NCI-H2081 (cell line): Measurements from ENCODE around the gene FSTL3.
"Not testable (repeated sequence)": the region's sequence is repeated elsewhere in the genome, so short reads cannot be mapped to it uniquely, and the experiment has no call there.

Source experiments
- DNase-seq, 2 experiments: peaks; one replicate each; lab custom pipeline; 2025; lab: John Stamatoyannopoulos, UW

FSTL3 gene

DNA sequence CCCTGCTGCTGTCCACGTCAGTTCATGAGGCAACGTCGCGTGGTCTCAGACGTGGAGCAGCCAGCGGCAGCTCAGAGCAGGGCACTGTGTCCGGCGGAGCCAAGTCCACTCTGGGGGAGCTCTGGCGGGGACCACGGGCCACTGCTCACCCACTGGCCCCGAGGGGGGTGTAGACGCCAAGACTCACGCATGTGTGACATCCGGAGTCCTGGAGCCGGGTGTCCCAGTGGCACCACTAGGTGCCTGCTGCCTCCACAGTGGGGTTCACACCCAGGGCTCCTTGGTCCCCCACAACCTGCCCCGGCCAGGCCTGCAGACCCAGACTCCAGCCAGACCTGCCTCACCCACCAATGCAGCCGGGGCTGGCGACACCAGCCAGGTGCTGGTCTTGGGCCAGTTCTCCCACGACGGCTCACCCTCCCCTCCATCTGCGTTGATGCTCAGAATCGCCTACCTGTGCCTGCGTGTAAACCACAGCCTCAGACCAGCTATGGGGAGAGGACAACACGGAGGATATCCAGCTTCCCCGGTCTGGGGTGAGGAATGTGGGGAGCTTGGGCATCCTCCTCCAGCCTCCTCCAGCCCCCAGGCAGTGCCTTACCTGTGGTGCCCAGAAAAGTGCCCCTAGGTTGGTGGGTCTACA, 6.6 kb downstream of the FSTL3 start:
- no peak for DNase-seq

DNA sequence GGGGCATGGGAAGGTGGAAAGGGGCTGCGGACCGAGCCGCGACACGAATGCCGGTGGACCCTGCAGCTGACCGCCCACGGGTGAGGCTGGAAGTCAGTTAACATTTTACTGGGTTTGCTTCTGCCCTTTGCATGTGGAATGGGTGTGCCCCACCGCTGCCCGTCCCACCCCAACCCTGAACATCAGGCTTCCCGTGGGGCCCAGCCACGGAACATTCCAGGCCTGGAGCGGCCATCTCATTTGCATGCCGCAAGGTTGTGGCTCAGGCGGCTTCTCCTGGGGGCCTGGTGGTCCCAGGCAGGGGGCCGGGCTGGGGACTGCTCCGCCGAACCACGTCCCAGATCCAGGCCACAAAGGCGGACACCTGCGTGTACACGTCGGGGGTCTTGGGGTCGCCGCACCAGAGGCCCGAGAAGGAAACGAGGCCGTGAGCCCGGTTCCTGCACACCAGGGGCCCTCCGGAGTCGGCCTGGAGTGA, 9.3 kb downstream of the FSTL3 start:
- DNase-seq, result no peak

DNA sequence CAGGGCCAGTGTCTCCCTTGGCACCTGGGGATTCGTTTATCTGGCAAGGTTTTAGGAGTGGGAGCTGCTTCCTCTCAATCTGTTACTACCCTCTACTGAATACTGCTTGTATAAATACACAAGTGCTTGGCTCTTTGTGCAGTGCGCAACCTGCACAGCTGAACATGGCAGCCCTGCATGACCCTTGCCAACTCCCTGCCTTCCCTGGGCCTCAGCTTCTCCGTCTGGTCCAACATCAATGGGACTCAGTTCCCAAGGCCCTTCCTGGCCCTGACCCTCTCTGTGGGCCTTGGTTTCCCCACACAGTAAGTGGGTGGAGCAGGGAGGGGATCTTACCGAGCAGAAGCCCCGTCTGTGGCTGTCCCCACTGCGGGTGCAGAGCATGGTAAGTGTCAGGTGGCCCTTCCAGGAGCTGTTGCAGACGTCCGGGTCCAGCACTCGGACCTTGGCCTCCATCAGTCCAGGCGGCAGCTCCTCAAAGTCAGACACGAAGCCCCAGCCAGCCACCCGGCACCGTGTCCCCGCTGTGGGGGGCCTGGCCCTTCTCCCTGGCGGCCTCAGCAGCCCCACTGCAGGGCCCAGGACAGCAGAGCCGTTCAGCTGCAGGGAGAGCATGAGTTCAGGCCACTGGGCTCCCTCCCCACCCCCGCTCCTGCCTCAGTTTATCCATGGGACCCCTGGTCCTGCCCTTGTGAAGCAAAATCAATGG, 10.6 kb downstream of the FSTL3 start:
- no peak for DNase-seq

DNA sequence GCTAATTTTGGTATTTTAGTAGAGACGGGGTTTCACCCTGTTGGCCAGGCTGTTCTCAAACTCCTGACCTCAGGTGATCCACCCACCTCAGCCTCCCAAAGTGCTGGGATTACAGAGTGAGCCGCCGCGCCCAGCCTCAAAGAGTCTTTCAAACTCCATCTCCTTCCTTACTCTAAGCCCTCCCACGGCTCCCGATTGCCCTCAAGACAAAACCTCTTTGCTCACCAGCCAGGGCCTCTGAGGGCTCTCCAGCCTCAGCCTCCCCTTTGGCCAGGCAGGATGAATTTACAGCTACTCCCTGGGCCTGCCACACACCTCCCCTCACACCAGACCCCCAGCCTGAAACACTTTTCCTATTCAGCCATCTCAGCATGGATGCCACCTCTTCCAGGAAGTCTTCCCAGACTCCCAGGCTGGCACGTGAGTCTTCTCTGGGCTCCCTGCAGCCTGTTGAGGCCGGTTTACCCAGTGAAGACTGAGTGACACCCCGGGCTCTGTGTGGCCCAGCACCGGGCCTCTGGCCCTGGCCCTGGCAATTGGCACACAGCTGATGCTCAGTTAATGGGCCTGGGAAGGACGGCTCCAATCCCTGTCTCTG, 11.5 kb downstream of the FSTL3 start:
- DNase-seq, result no peak

DNA sequence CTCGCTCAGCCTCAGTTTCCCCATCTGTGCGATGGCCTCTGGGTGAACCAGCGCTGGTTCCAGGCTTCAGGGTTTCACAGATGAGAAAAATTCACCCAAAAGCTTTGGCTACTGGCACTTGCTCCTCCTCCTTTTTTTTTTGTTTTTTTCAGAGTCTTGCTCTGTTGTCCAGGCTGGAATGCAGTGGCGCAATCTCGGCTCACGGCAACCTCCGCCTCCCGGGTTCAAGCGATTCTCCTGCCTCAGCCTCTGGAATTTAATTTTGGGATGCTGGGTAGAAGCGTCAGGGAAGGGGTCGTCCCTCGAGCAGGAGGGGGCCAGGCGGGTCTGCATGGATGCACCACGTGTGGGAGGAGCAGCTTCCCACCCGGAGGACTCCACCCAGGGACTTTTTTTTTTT, 12.0 kb downstream of the FSTL3 start:
- DNase-seq, result no peak

DNA sequence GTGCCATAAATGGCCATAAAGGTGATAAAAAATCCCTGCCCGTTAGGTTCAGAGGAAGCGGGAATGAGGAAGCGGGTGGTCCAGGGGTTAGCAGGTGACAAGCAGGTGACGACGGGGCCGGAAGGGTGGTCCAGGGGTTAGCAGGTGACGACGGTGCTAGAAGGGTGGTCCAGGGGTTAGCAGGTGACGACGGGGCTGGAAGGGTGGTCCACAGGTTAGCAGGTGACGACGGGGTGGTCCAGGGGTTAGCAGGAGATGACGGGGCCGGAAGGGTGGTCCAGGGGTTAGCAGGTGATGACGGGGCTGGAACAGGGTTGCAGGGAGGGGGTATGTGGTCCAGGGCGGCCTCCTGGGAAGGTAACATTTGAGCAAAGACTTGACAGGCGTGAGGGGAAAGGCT, 12.8 kb downstream of the FSTL3 start:
- no peak for DNase-seq

DNA sequence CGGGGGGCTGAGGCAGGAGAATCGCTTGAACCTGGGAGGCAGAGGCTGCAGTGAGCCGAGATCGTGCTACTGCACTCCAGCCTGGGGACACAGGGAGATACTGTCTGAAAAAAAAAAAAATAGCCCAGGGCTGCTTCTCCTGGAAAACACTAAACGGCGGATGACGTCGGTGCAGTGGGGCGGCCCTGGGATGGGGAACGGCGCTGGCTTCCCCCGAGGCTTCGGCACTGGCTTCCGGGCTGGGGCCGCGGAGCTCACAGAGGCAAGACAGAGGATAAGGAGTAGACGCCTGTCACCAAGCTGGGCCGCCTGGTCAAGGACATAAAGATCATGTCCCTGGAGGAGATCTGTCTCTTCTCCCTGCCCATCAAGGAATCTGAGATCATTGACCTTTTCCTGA, 14.0 kb downstream of the FSTL3 start:
- no peak for DNase-seq

DNA sequence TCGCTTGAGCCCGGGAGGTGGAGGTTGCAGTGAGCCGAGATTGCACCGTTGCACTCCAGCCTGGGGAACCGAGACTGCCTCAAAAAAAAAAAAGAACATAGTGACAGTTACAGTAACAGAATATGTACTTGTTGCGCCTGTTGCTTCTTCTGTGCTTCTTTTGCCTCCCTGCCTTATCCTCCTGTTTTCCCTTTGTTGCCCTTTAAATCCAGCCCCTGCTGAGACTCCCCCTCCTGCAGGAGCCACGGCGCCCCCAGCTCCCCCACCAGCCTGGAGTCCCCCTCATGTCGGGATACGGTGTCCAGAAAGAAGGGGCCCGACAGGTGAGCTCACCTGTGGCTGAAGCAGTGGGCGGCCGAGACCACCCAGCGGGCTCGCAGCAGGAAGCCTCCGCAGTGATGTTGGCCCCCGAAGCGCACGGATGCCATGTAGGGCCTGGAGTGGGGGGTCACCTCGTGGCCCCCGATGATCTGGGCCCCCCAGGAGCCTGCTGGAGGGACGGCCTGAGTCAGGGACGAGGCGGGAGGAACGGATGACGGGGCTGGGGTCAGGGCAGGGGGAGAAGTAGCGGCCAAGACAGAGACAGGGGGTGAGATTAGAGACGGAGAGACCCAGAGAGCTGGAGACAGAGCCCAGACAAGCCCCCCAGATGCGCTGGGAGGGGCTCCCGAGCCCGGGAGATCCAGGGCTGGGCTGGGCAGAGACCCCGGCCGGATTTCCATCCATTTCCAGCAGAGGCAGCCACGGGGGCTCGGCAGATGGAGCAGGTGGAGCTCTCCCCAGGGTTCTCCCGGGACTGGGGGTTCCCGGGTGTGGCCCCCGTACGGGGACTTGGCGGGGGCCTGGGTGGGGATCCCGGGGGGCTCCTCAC, 18.5 kb downstream of the FSTL3 start:
- no peak for DNase-seq

DNA sequence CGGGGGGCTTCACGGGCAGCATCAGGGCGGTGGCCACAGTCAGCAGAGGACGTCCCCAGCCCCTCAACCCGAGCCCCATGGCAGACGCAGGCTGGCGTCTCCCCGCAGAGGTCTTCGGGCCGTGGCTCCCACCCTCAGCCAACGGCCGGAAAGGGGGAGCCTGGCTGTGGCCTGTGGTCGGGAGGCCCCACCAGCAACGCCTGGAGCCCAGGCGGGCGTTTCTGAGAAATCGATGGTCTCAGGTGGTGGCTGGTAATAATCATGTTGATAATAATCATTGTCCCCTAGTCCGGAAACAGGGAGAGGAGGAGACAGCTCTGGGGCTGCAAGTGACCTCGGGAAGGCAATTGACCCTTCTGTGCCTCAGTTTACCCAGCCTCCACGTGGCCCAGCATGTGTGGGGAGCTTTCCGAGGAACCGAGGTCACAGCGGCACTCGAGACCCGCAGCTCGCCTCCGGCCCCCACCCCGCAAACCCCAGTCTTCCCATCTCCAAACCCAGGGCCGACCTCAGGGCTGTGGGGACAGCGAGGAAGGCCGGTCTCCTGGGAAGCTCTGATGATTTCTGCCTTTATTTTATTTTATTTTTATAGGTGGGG, 19.3 kb downstream of the FSTL3 start, which contains the start of gene PRSS57:
Gene PRSS57, minus strand, starts transcription at position 101 of the 598 bp plus-strand sequence. Its CDS starts 22 bp downstream, at position 79.
- no peak for DNase-seq

DNA sequence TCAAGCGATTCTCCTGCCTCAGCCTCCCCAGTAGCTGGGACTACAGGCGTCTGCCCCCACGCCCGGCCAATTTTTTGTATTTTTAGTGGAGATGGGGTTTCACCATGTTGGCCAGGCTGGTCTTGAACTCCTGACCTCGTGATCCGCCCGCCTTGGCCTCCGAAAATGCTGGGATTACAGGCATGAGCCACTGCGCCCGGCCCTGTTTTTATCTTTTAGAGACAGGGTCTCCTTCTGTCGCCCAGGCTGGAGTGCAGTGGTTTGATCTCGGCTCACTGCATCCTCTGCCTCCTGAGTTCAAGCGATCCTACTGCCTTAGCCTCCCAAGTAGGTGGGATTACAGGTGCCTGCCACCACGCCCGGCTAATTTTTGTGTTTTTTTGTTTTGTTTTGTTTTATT, 22.3 kb downstream of the FSTL3 start:
- DNase-seq, result not testable (repeated sequence)

DNA sequence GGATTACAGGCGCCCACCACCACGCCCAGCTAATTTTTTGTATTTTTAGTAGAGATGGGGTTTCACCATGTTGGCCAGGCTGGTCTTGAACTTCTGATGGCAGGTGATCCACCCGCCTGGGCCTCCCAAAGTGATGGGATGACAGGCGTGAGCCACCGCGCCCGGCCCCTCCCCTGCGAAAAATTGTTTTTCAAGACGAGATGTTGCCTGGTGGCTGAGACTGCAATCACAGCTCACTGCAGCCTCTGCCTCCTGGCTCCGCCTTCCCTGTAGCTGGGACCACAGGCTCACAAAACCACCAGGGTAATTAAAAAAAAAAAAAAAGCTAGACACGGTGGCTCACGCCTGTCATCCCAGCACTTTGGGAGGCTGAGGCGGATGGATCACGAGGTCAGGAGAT, 23.7 kb downstream of the FSTL3 start:
- not testable (repeated sequence) for DNase-seq

DNA sequence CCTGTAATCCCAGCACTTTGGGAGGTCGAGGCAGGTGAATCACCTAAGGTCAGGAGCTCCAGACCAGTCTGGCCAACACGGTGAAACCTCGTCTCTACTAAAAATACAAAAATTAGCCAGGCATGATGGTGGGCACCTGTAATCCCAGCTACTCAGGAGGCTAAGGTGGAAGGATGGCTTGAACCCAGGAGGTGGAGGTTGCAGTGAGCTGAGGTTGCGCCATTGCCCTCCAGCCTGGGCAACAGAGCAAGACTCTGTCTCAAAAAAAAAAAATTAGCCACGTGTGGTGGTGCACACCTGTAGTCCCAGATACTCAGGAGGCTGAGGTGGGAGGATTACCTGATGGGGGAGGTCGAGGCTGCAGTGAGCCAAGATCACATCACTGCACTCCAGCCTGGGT, 26.7 kb downstream of the FSTL3 start:
- not testable (repeated sequence) for DNase-seq

DNA sequence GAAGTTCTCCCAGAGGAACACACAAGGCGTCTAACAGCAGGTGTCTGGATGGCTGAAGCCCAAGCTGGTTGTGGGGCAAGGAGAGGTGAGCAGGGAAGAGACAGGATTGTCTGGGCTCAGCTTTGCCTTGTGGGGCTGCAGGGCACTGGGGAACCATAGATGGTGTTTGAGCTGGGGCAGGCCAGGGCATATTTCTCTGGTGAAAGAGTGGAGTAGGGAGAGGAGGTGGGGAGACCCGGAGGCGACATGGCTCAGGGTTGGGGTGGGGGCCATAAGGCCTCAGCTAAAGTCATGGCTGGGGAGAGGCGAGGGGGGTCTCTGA, 27.1 kb downstream of the FSTL3 start:
- DNase-seq, result no peak

DNA sequence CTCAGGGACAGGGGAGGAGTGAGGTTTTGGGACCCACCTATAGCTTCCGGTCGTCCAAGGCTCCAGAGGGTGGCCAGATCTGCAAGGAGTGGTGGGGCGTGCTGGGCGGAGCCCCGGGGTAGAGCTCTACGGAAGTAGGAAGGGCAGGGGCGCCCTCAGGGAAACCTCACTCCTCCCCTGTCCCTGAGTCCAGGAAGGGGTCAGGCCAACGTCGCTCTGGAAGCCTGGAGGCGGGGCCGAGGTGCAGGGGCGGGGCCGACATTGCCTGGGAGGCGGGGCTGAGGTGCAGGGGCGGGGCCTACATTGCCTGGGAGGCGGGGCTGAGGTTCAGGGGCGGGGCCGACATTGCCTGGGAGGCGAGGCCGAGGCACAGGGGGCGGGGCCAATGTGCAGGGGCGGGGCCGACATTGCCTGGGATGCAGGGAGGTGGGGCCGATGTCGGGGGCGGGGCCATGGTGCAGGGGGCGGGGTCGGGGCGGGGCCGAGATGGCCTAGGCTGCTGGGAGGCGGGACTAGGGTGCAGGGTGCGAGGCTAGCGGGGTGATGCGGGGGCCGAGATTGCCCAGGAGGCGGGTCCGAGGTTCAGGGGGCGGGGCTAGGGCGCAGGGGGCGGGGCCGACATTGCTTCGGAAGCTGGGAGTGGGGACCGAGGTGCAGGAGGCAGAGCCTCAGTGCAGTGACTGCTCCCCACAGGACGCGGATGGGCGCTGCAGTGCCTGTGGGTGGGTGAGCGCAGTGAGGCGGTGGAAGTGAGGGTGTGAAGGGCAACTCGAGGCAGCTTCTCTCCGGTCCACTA, 27.7 kb downstream of the FSTL3 start:
- DNase-seq, result no peak

DNA sequence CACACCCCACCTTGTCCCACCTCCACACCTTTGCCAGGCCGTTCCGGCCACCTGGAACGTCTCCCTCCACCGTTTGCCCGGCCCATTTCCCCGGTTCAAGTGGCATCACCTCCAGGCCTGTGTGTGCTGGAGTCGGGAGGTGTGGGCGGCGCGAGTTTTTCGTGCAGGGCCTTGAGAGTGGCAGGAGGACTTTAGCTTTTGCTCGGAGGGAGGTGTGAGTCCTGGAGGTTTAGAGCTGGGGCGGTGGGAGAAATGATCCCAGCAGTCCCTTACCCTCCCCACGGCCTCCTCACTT, 28.2 kb downstream of the FSTL3 start:
- DNase-seq, result no peak

DNA sequence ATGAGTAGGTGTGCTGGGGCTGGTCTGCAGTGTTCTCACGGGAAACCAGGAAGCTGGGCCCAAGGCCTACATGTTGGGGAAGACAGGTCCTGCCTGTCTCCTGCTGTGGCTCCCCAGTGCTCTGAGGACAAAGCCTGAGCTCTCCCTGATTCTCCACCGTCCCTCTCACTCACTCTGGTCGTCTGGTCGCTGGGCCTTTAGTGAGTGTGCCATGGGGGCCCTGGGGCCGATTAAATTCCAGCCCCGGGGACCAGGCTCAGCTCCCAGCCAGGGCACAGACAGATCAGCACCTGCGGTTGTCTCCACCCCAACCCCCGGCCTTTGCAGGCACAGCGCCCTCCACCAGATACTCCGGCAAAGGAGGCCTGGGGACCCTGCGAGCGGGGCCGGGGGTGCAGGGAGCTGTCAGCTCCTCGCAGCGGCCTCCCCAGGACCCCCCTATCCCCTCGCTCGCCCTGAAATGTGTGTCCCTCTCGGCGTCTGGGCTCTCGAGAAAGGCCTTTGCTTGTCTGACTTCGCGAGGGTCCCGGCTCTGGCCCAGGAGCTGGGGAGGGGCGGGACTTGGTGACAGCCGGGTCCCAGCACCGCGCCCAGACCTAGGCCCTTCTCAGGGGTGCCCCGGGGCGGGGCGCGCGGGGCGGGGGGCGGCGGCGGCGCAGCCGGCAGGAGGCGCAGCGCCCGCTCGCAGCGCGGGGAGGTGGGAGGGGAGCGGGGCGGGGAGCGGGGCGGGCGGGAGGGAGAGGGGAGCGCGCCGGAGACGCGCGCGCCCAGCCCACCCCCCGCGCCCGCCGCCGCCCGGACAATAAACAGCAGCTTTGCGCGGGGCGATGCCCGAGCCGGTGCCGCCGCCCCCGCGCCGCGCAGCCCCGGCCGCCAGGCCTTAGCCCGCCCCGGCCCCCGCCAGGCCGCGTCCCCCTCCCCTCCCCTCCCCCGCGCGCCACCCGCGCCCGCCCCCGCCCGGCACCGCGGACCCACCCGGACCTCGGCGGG, 32.3 kb downstream of the FSTL3 start, which contains the start of gene PALM:
Gene PALM, plus strand, starts transcription at position 782 of the 990 bp plus-strand sequence. CDS start 212 bp downstream, outside the sequence.
- peak; percentile 26 to 43 for DNase-seq

DNA sequence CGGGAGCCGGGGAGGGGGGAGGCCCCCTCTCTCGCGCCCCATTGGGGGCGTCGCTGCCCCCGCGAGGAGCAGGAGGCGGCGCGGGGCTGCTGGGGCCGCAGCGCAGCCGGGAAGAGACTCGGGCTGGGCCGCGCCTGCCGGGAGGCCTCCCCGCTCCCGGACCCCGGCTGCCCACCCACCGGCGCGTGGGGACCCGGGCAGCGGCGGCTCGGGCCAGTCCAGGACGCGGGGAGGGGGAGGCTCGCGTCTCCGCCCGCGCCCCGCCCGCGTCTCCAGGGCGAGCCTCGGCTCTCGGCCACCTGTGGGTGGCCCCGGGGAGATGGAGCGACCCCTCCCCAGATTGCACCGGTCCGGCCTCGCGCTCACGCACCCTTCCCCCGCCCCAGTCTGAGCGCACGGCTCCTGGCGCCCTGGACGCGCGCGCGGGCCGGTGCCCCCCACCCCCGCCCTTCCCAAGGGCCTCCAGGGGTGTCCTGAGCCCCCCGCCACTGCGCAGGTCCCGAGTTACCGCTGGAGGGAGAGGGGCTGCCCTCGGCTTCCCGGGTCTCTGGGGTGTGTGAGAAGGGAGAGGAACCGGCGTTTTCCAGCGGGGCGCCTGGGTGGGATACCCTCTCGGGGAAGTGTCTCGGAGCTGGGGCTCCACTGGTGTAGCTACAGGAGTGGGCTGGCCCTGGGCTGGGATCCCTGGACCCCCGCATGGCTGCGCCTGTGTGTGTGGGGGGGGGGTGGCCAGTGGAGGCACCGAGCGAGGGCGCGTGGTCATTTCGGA, 33.2 kb downstream of the FSTL3 start:
- DNase-seq, result no peak

DNA sequence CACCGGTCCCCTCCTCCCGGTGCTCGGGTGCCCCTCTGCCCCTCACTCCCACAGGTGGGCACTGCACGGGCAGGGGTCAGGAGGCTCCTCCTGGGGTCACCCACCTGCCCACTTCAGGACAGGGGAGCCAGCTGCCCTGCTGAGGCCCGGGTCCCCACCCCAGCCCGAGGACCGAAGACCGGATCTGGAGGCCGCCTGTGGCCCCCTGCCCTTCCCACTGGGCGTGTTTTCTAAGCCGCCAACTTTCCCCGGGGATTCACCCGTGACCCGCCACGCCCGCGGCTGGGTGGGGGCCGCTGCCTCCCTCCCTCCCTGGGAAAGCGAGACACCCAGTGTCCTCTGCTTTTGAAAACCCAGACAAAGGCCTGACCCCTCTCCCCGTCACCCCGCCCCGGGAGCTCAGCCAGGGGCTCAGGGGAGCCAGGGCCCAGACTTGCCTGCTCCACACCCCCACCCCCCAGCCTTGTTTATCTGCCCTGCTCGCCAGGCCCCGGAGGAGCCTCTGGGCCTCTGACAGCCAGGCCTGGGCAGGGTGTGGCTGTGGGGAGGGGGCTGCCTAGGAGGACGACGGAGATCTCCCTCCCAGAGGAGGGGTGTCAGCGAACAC, 33.9 kb downstream of the FSTL3 start:
- DNase-seq, result no peak

DNA sequence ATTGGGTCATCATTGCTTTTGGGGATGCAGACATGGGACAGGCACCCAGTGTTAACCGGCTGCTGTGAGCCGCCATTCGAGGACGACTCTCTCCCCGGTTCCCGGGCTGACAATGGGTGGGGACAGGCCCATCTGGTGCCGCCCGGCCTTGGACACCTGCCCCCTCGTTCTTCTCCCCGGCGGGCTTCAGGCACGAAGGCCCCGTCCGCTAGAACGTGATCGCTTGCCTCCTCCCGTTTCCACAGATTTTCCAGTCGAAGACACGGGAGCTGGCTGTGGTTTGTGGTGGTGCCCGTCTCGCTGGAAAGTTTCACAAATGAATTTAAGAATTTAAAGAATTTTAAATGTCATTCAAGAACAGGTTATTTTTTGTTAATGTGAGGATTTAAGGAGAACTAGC, 34.6 kb downstream of the FSTL3 start:
- no peak for DNase-seq
